Skin of body (tissue), 3 donors: Measurements from ENCODE around the gene ERGIC1. TPM values are rescaled to one million over a fixed set of nuclear protein-coding genes. Genes with fewer than 3 reads are reported as not detected.
A peak's percentile ranks its signal among the peaks of the same experiment; 100 is the strongest.

Experiments used
- DNase-seq: peaks from one replicate; lab custom pipeline; 2025; lab: John Stamatoyannopoulos, UW
- small RNA-seq: library from RNA; depleted of rRNA; stranded (forward); fragments of <200 nt; gene quantifications from one replicate; pipeline ENCODE3, GENCODE V24; 2014; ENCODE audit warnings: low replicate concordance
- total RNA-seq: library from RNA; depleted of rRNA; stranded (reverse); fragments of >200 nt; gene quantifications from one replicate; pipeline ENCODE4 v1.2.3, GENCODE V29; 2014

Gene ERGIC1
- total RNA-seq, 1 donor from 2014 or later, result 44.3 TPM

DNA sequence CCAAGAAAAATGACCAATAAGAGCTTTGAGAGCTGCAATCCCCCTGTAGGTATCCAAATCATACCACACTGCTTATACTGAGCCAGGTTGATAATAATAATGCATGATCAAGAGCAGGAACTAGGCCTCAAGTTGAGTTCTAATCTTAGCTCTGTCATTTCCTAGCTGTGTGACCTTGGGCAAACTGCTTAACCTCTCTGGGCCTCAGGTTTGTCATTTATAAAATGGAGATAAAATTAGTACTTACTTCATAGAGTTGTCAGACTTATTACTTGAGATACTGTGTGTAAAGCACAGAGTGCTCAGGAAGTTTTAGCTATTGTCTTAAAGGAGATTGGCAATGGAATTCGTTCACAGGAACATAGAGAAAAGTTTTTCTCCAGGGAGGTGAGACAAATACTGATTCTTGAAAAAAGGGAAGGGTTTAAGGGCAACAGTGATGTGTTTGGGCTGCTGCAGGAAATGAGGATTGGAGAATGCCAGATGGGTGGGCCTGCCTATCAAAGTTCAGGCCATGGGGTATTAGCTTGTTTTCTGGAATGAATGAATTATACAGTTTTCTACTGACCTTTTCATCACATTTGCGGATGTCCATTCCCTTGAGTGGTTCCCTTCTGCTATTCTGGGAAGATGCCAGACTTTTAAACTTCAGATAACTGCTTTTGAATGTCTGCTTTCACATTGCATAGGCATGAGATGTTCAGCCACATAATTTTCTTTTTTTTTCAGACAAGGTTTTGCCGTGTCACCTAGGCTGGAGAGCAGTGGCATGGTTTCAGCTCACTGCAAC lies 139.3 kb downstream of the ERGIC1 start:
- DNase-seq, result peak; percentile 40

- DNase-seq, result no peak
Measured at GRCh38 chr5:172973931-172974330, 139.9 kb downstream of the ERGIC1 start.

DNA sequence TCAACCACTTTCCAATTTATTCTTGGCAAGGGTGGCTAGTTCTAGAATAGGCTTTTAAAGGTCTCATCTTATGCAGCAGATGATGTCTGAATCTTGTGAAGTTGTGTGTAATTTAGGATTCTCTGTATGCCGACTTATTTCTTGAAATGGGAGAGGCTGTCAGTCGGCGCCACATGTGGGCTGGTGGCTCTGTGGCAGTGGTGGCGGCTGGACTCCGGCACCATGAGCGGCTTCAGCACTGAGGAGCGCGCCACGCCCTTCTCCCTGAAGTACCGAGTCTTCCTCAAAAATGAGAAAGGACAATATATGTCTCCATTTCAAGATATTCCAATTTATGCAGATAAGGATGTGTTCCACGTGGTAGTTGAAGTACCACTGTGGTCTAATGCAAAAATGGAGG lies 141.2 kb downstream of the ERGIC1 start:
- no peak for DNase-seq

DNA sequence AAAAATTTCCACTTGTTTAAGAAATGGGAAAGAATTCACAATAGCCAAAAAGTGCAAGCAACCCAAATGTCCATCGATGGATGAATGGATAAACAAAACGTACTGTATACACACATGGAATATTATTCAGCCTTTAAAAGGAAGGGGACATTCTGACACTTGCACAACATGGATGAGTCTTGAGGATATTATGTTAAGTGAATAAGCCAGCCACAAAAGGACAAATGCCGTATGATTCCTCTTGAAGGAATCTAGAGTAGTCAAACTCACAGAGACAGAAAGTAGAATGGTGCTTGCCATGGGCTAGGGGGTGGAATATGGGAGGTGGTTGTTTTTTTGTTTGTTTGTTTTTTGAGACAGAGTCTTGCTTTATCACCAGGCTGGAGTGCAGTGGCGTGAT lies 145.7 kb downstream of the ERGIC1 start:
- DNase-seq, result no peak

- DNase-seq, result no peak
Measured at GRCh38 chr5:172981931-172982330, 147.9 kb downstream of the ERGIC1 start.

- DNase-seq, result peak; percentile 87
Measured at GRCh38 chr5:172983542-172984243, 149.6 kb downstream of the ERGIC1 start, which contains the start of gene ATP6V0E1. ATP6V0E1 (plus strand) TSS chr5:172983771; CDS start chr5:172983861, 90 bp downstream.

- peak; percentile 59 for DNase-seq
Measured at GRCh38 chr5:172984244-172984953, 150.3 kb downstream of the ERGIC1 start.

DNA sequence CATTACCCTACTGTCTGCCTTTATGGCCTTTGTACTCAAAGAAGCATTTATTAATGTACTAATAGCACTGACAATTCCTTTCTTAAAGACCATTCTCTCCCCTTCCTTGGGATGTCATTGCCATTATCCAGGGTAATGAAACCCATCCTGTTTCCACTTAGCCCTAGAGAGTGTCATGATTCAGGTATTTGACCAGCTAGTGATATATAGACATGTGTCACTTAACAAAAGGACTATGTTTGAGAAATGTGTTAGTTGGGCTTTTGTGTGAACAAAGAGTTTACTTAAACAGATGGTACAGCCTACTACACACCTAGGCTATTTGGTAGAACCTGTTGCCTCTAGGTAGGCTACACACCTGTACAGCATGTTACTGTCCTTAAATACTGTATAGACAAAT lies 151.5 kb downstream of the ERGIC1 start:
- no peak for DNase-seq

- no peak for DNase-seq
Measured at GRCh38 chr5:172988276-172988675, 154.2 kb downstream of the ERGIC1 start.

GRCh38 chr5:172990776-172991175 lies 156.7 kb downstream of the ERGIC1 start:
- DNase-seq, result no peak

- no peak for DNase-seq
Measured at GRCh38 chr5:172994405-172994804, 160.4 kb downstream of the ERGIC1 start.

- no peak for DNase-seq
Measured at GRCh38 chr5:172999372-172999973, 165.4 kb downstream of the ERGIC1 start.

DNA sequence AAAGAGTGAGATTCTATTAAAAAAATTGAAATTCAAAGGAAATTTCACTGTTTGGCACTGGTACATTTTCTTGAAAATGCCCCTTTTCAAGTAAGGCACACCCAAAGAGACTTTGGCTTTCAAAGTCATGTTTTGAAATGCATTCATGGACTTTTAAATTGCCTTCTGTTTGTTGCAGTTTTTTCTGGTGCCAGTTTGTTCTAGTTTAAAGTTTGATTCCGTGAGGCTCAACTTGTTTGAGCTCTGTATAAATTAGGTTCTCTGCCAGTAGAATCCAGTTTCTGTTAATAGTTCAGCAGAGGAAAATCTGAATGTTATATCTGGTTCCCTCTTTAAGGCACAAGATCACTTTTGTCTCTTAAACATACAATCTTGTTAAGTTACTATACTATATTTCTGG lies 165.9 kb downstream of the ERGIC1 start:
- DNase-seq, result no peak

GRCh38 chr5:173001229-173001841 lies 167.3 kb downstream of the ERGIC1 start:
- no peak for DNase-seq

Small RNA genes lying within 50 kb of the gene (small RNA-seq; reads per million reads assigned to genes)
- not detected for gene AC022217.4

Other genes starting within 250 kb of the ERGIC1 start
- 15.9 TPM for gene NEURL1B, start 193.0 kb upstream of the ERGIC1 start, total RNA-seq
- 147 TPM for gene DUSP1, start 63.1 kb upstream of the ERGIC1 start, total RNA-seq
- 18.2 TPM for gene RPL26L1, start 125.2 kb downstream of the ERGIC1 start, total RNA-seq
- 103 TPM for gene ATP6V0E1, start 149.5 kb downstream of the ERGIC1 start, total RNA-seq
- gene CREBRF, start 222.1 kb downstream of the ERGIC1 start, total RNA-seq, result 25.9 TPM